Measurements from ENCODE around the gene SRP68. TPM values are rescaled to one million over a fixed set of nuclear protein-coding genes. Genes with fewer than 3 reads are reported as not detected.

The SRP68 gene
- 73.7 and 76.1 TPM in 2 replicates for total RNA-seq

DNA sequence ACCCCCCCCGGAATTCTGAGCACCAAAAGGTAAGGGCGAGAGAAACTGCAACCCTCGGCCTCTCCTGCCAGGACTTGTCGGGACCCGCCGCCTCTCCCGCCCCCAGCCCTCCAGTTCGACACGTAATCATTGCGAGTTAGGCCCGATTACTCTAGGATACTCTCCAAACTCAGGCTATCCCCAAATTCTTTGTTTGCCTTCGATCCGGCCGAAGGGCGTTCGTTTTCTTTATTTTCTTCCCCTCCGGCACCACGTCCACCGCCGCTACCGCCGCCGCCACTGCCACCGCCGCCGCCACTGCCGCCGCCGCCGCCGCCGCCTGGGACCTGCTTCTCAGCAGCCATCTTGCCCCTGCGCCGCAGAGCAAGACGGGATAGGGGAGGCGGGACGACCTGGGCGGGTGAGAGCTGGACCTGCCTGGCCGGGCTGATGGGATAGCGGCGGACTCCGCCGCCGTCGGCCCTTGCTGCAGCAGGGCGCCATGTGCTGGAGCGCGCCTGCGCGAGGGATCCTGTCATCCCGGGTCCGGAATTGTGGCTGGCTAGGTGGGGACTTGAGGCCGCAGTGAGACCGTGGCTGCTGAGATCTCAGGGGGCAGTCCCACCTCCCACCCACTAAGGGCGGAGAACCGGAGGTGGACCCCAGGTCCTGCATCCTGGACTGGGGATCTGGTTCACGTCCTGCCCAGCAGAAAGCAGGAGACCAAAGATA is at the start of gene SRP68:
SRP68 (minus strand) TSS at position 370 of the 711 bp plus-strand sequence; CDS start at position 344, 26 bp downstream.
- Mint-ChIP-seq H3K27ac (peak within 1 kb of the TSS; percentile 90), H3K9me3 (no peaks in the 10 kb centered on the region), H3K4me1 (peaks cover 45% of the 10 kb centered on the region), H3K36me3 (ENCODE audit: low read depth) (peaks cover 22% of the 10 kb centered on the region), H3K4me3 (peak within 1 kb of the TSS; percentile 94), H3K27me3 (peaks cover 26% of the 10 kb centered on the region)
- ChIA-PET CTCF (interaction anchor here (0.6 kb wide), 1 partner anchor 301 kb away, joined by 3 read pairs; no protein-coding TSS in a partner anchor), POLR2A (interaction anchor here (0.5 to 1.4 kb wide), 11 partner anchors 9 to 456 kb away, joined by 3 to 9 read pairs (median 4); partner anchors contain the start of genes EXOC7, PRPSAP1 and UBALD2)
- intact Hi-C loops (cut with micrococcal nuclease): loop anchor here (1.0 to 5.0 kb wide), 3 partner anchors 31 to 310 kb away; partner anchors contain the start of genes EXOC7, MRPL38 and SPHK1
- ATAC-seq (ENCODE audit: low read depth) (peak; percentile 92), DNase-seq (peak; percentile 79)
- TF ChIP-seq, protein P1, sequence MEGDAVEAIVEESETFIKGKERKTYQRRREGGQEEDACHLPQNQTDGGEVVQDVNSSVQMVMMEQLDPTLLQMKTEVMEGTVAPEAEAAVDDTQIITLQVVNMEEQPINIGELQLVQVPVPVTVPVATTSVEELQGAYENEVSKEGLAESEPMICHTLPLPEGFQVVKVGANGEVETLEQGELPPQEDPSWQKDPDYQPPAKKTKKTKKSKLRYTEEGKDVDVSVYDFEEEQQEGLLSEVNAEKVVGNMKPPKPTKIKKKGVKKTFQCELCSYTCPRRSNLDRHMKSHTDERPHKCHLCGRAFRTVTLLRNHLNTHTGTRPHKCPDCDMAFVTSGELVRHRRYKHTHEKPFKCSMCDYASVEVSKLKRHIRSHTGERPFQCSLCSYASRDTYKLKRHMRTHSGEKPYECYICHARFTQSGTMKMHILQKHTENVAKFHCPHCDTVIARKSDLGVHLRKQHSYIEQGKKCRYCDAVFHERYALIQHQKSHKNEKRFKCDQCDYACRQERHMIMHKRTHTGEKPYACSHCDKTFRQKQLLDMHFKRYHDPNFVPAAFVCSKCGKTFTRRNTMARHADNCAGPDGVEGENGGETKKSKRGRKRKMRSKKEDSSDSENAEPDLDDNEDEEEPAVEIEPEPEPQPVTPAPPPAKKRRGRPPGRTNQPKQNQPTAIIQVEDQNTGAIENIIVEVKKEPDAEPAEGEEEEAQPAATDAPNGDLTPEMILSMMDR (IDR thresholded peaks at IDR 0.05): no peak

DNA sequence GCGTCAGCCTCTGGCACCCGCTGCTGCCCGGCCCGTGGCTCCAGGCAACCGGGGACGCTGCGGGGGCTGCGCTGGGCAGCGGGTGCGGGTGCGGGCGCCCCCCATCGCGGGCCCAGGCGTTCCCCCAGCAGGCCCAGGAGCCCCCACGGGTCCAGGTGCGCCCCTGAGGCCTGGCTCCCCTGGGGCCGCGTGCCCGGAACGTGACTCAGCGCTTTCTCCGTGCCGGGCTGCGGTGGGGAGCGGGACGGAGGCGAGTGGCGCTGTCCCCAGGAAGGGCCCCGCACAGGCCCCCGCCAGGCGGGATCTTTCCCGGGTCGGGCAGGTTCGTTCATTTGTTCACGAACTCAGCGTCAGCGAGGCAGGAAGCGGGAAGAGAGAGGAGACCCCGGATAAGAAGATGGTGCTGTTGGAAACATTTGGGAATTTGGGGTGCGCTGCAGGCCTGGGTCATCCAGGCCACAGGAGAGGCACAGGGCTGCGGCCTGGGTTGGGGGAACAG is 49.7 kb upstream of the SRP68 start:
- TF ChIP-seq, protein P1 (IDR thresholded peaks at IDR 0.05): no peak
- Mint-ChIP-seq H3K27me3 (peaks cover 3% of the 10 kb centered on the region), H3K27ac (peak overlapping the region; percentile 50), H3K9me3 (no peaks in the 10 kb centered on the region), H3K4me3 (peak overlapping the region; percentile 62), H3K4me1 (peaks cover 17% of the 10 kb centered on the region), H3K36me3 (ENCODE audit: low read depth) (no peaks in the 10 kb centered on the region)
- intact Hi-C loops (cut with micrococcal nuclease): loop anchor here (1.0 to 5.0 kb wide), 6 partner anchors 19 to 285 kb away; partner anchors contain the start of gene FOXJ1
- CTCF ChIA-PET: interaction anchor here (1.0 to 11.2 kb wide), 22 partner anchors 9 to 177 kb away, joined by 3 to 228 read pairs (median 5); partner anchors contain the start of gene FOXJ1
- POLR2A ChIA-PET: interaction anchor here (1.0 to 13.5 kb wide), 4 partner anchors 58 to 157 kb away, joined by 7 to 257 read pairs (median 37); partner anchors contain the start of gene UBALD2
- peak; percentile 29 for ATAC-seq (ENCODE audit: low read depth)
- DNase-seq: no peak

DNA sequence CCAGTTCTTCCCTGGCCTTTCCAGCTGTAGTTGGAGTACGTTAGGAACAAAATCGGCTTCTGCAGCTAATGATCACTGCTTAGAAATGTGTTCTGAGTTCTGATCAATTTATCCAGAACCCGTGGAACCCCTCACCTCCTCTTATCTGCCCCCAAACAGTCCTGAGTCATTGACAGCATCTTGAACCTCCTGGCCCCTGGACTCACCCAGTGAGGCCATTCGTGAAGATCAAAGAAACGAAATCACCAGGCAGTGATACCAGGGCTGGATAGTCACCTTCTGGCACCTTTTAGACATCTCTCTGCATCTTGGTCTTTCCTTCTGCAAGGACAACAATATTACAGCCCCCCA is 48.3 kb upstream of the SRP68 start:
- TF ChIP-seq, protein P1 (IDR thresholded peaks at IDR 0.05): no peak
- intact Hi-C loops (cut with micrococcal nuclease): loop anchor here (1.0 to 5.0 kb wide), 6 partner anchors 20 to 287 kb away; partner anchors contain the start of gene FOXJ1
- H3K4me1 Mint-ChIP-seq: peaks cover 17% of the 10 kb centered on the region
- no peak overlapping the region for H3K27ac Mint-ChIP-seq
- H3K9me3 Mint-ChIP-seq: no peaks in the 10 kb centered on the region
- CTCF ChIA-PET: interaction anchor here (1.2 to 11.2 kb wide), 17 partner anchors 10 to 277 kb away, joined by 3 to 228 read pairs (median 5); no protein-coding TSS in a partner anchor
- DNase-seq (no peak), ATAC-seq (ENCODE audit: low read depth) (no peak)
- no peaks in the 10 kb centered on the region for H3K36me3 Mint-ChIP-seq (ENCODE audit: low read depth)
- POLR2A ChIA-PET: interaction anchor here (2.4 to 13.5 kb wide), 3 partner anchors 60 to 159 kb away, joined by 7 to 257 read pairs (median 67); partner anchors contain the start of gene UBALD2
- H3K4me3 Mint-ChIP-seq: no peak overlapping the region
- H3K27me3 Mint-ChIP-seq: peaks cover 3% of the 10 kb centered on the region

DNA sequence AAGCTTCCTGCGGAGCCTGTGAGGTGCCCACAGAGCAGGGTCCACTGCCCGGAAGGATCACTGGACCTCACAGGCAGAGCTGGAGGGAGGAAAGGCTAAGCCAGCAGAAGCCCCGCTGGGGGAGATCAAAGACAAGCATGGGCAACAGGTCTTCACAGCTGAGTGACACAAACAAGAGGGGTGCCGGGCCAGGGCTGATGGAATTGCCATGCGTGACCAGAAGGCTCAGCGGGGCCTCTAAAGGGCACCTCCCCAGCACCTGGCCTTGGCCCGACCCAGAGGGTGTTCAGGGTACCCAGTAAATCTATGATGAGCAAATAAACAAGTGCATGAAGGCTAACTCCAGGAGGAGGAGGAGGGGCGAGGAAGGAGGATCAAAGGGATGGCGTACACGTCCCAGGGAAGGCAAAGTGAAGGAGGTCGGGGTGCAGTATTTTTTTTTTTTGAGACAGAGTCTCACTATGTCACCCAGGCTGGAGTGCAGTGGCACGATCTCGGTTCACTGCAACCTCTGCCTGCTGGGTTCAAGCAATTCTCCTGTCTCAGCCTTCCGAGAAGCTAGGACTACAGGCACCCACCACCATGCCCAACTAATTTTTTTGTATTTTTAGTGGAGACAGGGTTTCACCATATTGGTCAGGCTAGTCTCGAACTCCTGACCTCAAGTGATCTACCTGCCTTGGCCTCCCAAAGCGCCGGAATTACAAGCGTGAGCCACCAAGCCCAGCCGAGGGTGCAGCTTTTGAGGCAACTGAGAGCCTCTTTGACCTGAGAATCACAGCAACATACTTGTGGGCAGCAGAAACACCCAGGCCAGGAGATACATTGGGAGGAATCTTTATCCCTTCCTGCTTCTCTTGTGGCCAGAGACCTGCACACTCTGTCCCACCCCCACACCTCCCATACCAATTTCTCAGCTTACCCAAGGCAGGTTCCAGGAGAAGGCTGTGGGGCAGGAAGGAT is 47.4 kb upstream of the SRP68 start:
- Mint-ChIP-seq H3K4me1 (peaks cover 17% of the 10 kb centered on the region), H3K27ac (no peak overlapping the region), H3K36me3 (ENCODE audit: low read depth) (no peaks in the 10 kb centered on the region), H3K27me3 (peaks cover 3% of the 10 kb centered on the region), H3K4me3 (no peak overlapping the region), H3K9me3 (no peaks in the 10 kb centered on the region)
- TF ChIP-seq, protein P1 (IDR thresholded peaks at IDR 0.05): no peak
- POLR2A ChIA-PET: interaction anchor here (0.6 to 13.5 kb wide), 4 partner anchors 61 to 170 kb away, joined by 5 to 257 read pairs (median 37); partner anchors contain the start of gene UBALD2
- intact Hi-C loops (cut with micrococcal nuclease): loop anchor here (2.0 to 5.0 kb wide), 3 partner anchors 21 to 288 kb away; partner anchors contain the start of gene FOXJ1
- CTCF ChIA-PET: interaction anchor here (1.5 to 11.2 kb wide), 7 partner anchors 11 to 278 kb away, joined by 4 to 228 read pairs (median 6); no protein-coding TSS in a partner anchor
- DNase-seq: no peak
- ATAC-seq (ENCODE audit: low read depth): no peak

All from activated B cell treated with CpG ODN at 0.5 μM for 24 hours (primary cell).